OCI-M2 (cell line): ENCODE measurements around the gene CERT1.
"Not testable (repeated sequence)": the region's sequence is repeated elsewhere in the genome, so short reads cannot be mapped to it uniquely, and the experiment has no call there.

Experiments
- DNase-seq: peaks from one replicate; lab custom pipeline; 2025; ENCODE audit not compliant: unreplicated experiment; lab: John Stamatoyannopoulos, UW

CERT1 gene

DNA sequence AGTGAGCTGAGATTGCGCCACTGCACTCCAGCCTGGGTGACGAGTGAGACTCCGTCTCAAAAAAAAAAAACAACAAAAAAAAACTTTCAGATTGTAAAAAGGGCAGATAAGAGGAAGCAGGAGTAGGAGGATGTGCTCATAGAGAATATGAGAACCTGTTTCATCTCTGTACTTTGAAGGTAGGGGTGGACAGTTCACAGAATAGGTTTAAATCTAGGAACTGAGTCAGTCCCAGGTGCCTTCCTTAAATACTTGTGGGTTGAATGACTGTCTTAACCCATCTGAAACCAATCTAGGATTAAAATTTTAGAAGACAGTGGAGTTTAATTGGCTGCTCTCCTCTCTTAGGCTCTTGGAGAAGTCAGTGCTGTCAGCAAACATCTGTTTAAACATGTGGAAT lies 12.6 kb upstream of the CERT1 start:
- DNase-seq: no peak

DNA sequence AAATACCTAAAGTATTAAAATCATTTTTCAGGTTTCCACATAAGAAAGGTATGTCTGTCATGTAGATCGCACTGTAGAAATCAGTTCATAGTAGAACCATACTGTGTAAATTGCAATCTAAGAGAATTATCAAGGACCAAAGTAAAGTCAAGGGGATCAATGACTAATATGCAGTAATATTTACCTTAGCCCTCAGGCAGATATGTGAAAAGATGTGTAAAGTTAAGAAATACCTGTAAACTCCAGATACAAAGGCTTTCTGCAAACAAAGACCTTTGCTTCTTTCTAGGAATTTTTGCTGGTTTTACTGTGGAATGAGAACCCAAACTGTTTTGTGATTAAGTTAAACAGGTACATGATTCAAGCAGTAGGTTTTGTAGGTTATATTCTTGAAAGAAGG lies 11.8 kb upstream of the CERT1 start:
- DNase-seq: no peak

DNA sequence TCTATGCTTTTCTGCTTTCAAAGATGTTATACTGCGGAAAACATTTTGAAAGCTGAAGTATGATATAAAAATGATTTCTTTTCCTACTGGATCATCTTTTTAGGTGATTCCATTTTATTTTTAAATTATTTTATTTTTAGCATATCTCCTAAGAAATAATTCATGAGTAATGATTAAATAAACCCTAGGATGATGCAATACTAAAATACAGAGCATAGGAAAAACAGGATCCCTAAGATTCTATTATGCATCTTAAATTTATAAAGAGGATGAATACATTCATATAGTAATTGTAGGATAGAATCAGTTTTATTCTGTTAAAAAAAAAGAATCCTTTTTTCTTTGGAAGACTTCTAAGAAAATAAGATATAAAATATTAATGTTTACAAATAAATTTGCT lies 11.1 kb upstream of the CERT1 start:
- no peak for DNase-seq

DNA sequence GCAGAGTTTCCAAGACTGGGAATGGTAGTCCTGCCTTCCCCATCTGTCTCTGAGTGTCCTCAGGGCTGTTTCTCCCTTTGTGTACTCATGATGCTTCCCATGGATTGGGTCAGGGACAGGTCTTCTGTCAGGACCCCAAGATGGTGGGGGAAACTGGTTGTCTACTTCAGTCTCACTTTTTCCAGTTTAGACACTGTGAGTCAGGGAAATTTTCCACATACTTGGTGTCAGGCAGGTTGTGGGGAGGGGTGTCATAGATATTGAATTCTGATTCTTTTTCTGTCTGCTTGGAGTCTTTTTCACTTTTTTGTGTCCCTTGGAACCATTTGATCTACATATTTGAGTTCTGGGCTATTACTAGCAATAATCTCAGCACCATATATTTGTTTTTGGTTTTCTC lies 10.6 kb upstream of the CERT1 start:
- DNase-seq: no peak

DNA sequence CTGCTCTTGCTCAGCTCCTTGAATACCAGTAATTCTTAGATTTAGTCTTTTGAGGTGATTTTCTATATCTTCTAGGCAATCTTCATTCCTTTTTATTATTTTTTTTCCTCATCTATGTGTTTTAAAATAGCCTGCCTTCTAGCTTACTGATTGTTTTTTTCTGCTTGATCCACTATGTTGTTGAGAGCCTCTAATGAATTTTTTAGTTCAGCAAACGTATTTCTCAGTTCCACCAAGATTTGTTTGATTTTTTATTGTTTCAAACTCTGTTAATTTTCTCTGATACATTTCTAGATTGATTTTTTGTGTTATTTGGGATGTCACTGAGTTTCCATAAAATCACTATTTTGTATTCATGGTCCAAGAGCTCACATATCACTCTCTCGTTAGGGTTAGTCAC lies 9.8 kb upstream of the CERT1 start:
- DNase-seq: no peak

DNA sequence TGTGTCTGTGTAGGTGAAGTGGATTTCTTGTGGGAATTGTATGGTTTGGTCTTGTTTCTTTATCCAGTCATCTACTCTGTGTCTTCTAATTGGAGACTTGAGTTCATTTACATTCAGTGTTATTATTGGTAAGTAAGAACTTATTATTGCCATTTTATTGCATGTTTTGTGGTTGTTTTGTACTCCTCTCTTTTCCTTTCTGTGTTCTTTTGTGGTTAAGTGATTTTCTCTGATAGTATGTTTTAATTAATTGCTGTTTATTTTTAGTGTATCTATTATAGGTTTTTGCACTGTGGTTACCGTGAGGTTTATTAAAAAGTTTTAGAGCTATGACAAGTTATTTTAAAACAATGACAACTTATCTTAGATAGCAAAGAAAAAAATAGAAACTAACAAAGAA lies 8.3 kb upstream of the CERT1 start:
- DNase-seq: no peak

DNA sequence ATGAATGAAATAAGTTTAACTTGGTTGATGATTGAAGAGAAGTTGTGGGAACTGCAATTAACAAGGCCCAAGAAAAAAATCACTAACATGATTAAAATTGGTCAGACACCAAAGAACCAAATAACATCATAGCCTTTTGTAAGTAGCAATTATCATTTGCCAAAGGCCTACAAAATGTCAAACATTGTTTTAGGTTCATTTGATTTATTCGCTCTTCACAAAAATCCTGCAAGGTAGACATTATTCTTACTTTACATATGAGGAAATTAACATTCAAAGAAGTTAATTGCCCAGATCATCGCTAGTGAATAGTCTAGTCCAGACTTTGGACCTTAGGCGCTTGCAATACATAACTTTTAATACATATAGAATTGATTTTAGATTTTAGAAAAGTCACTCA lies 2.9 kb upstream of the CERT1 start:
- no peak for DNase-seq

DNA sequence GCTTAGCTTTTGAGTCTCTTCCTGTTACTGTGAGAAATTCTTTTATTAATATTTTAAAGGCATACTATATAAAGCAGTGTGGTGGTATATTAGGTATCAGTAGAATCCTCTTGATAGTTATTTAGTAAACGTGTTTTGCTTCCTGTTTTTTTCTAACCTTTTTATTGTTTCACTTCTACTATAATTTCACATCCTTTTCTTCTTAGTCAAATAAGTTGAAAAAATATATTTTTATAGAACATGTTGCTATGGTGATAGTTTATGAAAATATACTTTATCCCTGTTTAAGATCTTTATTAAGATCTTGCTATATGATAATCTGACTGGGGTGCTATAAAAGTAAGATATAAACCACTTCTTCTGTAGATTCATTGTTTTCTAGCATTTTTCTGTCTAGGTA lies 2.4 kb upstream of the CERT1 start:
- DNase-seq: no peak

DNA sequence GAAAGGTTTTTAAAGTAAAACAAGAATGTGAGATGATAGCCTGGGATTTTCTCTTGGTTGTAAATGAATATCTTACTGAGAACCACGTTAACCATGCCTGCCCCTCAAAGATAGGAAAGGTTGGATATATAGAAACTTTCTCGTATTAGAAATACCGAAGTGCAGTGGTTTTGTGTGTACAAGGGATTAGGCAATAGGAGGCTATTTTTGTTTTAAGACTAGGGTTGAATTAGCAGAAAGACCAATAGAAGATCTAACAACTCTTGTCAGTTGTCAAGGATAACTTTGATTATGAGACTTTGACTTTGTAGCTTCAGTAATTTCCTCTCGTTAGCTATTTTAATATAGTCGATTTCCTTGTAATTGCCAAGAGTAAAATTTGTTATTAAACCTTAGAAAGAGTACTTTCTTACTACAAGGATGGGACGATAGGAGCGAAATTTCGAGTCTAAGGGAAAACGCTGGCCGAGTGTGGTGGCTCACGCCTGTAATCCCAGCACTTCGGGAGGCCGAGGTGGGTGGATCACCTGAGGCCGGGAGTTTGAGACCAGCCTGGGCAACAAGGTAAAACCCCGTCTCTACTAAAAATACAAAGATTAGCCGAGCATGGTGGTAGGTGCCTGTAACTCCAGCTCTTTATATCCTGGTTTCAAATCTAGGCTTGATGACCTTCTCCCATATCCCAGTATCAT lies 1.1 kb upstream of the CERT1 start:
- DNase-seq: no peak

DNA sequence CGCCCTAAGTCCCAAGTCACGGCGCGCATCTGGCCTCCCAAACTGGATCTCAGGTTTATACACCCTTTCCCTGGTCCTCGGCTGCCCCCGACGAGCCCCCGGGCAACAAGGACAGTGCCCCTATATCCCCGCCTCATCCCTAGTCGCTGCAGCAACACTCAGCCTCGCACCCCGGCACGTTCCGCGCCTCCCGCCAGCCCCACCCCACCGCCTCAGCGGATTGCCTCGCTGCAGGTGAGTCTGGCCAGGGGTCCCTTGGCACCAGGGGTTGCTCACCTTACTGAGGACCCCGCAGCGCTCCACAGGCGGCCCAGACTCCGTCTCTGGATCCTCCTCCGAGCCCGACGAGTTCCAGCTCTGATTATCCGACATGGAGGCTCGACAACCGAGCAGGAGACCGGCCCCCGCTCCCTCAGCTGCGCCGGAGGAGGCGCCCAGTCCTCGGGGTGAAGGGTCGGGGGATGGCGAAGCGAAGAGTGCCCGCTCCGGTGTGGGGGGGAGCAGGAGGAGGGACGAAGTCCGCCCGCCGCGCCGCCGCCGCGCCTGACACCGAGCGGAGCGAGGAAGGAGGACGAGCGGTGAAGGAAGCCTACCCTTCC lies 494 bp downstream of the CERT1 start:
- no peak for DNase-seq

DNA sequence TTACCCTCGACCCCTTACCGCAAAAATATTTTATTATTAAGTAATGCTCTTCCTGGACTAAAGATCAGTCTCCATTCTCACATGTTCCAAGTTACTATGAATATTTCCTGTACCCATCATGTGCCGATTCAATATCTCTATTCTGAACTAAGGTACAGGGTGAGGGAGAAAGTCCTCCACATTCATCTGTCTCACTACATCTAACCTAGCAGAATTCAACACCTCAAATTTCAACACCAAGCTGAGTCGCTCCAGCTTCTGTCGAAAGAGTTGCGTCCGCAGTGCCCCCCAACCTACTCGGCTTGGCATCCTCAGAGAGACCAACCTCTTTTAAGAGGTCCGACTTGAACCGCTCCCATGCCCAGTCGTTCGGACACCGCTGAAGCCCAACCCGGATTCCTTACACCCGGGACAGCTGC lies 1.0 kb downstream of the CERT1 start:
- no peak for DNase-seq

DNA sequence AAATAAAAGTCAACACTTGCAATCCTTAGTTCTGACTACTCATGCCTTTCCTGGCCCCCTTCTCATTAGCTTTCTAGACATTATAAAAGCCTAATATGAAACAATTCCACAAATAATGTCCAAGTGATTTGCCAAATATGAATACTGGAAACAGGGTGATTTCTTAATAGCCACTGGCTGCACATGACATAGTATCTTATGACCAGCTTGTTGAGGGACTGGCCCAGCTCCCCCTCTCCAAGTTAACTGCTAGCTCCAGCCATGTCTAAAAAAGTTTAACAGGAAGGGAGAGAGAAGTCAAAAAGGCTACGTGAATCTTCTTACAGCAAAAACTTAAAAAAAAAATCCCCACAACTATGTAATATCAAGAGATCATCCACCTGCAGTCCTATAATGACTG lies 1.5 kb downstream of the CERT1 start:
- no peak for DNase-seq

DNA sequence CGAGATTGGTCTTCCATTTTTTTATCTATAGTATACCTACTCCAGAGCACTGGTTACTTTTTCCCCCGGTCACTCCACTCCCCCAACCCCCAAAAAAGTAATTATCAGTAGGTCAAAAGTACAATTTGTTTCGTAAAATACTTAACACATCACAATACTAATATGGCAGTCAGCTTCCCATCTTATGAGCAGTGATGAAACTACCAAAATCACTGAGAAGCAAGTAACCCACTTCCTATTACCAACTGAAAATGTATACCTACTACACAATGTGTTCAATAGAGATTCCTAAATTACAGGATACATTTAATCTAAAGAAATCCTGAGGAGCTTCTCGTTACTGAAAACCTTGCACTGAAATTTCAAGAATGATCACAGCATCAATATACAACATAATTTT lies 1.9 kb downstream of the CERT1 start:
- no peak for DNase-seq

DNA sequence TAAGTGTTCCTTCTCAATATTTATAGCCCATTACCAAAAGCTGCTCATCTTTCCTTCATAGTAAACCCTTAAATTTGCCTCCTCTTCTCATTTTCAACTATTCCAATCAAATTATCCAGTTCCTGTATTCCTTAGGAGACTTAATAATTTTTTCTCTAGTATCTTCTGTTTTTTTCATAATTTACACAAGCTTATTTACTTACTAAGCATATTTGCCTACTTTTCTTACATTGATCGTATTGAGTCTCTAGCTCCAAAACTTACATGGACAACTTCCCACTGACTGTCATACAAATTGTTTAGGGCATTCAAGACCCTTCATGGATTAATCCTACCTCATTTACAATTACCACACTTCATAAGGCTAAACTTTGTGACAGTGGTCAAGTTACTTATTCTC lies 3.6 kb downstream of the CERT1 start:
- no peak for DNase-seq

DNA sequence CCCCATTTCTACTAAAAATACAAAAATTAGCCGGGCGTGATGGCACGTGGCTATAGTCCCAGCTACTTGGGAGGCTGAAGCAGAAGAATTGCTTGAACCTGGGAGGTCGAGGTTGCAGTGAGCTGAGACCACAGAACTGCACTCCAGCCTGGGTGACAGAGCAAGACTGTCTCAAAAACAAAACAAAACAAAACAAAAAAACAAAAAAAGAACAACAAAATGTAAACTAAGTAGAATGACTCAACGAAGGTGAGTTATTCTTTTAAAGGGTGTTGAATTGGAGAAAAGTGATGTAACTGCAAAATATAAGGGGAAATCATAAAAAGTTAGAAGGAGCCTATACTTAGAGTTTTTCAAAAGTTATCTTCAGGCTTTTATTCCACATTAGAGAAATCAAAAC lies 6.3 kb downstream of the CERT1 start:
- not testable (repeated sequence) for DNase-seq

DNA sequence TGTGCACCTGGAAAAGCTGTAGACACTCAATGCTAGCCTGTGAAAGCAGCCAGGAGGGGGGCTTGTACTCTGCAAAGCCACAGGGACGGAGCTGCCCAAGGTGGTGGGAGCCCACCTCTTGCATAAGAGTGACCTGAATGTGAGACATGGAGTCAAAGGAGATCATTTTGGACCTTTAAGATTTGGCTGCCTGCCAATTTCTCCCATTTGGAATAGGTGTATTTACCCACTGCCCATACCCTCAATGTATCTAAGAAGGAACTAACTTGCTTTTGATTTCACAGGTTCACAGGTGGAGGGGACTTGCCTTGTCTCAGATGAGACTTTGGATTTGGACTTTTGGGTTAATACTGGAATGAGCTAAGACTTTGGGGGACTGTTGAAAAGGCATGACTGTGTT lies 12.6 kb downstream of the CERT1 start:
- not testable (repeated sequence) for DNase-seq

DNA sequence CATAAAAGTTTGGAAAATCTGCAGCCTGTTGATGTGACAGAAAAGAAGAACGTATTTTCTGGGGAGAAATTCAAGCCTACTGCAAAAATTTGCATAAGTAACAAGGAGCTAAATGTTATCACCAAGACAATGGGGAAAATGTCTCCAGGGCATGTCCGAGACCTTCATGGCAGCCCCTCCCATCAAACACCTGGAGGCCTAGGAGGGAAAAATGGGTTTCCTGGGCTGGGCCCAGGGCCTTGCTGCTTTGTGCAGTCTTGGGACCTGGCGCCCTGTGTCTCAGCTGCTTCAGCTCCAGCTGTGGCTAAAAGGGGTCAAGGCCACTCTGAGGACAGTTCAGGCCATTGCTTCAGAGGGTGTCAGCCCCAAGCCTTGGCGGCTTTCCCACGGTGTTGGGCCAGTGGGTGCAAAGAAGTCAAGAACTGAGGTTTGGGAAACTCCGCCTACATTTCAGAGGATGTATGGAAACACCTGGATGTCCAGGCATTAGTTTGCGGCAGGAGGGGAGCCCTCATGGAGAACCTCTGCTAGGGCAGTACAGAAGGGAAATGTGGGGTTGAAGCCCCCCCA lies 13.1 kb downstream of the CERT1 start:
- DNase-seq: no peak

DNA sequence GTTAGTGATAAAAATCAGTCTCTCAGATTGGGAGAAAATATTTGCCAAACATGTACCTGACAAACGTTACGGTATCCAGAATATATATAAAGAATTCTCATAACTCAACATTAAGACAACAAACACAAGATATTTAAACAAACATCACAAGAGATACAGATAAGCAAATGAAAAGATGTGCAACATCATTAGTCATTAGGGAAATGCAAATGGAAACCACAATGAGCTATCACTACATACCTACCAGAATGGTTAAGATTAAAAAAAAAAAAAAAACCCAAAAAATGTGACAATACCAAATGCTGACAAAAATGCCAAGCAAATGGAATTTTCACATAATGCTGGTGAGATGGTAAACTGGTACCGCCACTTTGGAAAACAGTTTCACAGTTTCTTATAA lies 15.4 kb downstream of the CERT1 start:
- DNase-seq: no peak

DNA sequence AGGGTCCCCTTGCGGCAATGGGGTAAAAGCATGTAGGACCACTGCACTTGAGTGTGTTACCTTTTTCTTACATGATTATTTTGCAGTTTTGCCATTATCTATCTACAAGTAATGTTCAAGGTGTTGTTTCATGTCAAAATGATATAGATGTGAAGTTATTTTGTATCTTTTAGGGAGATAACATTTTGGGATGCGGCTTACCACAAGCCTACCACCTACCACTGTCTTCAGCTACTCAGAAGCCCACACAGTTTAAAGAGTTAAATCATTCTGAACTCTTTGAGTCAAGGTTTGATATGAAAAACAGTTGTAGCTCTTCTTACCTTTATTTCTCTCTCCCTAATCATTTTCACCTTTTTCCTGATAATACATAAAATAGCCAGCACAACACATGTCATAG lies 19.8 kb downstream of the CERT1 start:
- no peak for DNase-seq

DNA sequence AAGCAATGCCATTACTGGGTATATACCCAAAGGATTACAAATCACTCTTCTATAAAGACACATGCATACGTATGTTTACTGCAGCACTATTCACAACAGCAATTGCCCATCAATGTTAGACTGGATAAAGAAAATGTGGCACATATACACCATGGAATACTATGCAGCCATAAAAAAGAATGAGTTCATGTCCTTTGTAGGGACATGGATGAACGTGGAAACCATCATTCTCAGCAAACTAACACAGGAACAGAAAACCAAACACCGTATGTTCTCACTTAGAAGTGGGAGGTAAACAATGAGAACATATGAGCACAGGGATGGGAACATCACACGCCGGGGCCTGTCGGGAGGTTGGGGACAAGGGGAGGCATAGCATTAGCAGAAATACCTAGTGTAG lies 21.6 kb downstream of the CERT1 start:
- not testable (repeated sequence) for DNase-seq

DNA sequence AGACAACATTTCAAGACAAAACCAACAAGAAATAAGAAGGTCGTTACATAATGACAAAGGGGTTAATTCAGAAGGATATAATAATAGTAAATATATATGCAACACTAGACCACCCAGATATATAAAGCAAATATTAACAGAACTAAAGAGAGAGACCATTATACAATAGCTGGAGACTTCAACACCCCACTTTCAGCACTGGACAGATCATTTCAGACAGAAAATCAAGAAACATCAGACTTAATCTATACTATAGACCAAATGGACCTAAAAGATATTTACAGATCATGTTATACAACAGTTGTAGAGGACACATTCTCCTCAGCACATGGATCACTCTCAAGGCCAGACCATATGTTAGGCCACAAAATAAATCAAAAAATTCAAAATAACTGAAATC lies 26.8 kb downstream of the CERT1 start:
- no peak for DNase-seq

DNA sequence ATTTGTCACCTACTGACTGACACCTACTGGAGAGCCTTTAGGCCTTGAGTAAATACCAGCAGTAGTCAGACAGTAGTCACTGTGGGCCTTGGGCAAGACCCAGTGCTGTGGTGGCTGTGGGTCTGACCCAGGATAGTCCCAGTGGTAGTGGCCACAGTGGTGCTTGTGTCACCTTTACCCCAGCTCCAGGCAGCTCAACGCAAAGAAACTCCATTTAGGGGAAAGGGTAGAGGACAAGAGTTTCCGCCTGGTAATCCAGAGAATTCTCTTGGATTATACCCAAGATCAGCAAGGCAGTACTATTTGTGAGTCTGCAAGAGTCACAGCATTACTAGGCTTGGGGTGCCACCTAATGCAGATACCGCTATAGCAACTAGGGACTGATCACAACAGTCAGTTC lies 28.9 kb downstream of the CERT1 start:
- DNase-seq: no peak

DNA sequence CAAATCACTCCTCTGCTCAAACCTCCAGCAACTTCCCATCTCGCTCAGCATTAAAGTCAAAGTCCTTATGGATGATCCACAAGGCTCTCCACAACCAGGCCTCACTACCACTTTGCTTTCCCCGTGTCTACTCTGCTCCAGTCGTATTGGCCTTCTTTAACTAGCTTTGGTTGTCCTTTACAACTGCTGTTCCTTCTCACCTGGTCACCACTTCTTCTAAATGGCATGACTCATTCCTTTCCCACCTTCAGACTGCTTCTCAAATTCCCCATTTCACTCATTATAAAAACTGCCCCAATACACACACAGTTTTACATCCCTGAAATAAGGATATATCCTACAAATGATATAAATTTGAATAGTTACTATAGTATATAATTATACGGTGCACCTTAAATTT lies 30.4 kb downstream of the CERT1 start:
- no peak for DNase-seq
